A673 (cell line): Measurements from ENCODE around the gene TNRC6A.

Experiments used
- CTCF ChIP-seq: fragments of 300-800, 200-600 bp; sonication (generic); conservative IDR thresholded peaks from 2 replicates; pipeline ENCODE4 v1.5.1; 2017; ENCODE audit warnings: low read depth, mild to moderate bottlenecking, antibody characterized with exemption, low read length, moderate library complexity, mixed read lengths
- EZH2 ChIP-seq: fragments of 200-600 bp; sonication (generic); IDR thresholded peaks from 2 replicates; pipeline ENCODE4 v1.6.1; 2017; ENCODE audit warnings: borderline replicate concordance, low read depth, mild to moderate bottlenecking, mixed read lengths, antibody characterized with exemption, low read length; ENCODE audit not compliant: poor library complexity, severe bottlenecking

- TF ChIP-seq CTCF, result no peak
- TF ChIP-seq EZH2, result no peak
Observed at GRCh38 chr16:24861461-24861860, 132.0 kb downstream of the TNRC6A start.
